ENCODE measurements around the gene GALNT10.

GRCh38 chr5:154205441-154206117, 15.0 kb downstream of the GALNT10 start:
- TF ChIP-seq, protein P1, sequence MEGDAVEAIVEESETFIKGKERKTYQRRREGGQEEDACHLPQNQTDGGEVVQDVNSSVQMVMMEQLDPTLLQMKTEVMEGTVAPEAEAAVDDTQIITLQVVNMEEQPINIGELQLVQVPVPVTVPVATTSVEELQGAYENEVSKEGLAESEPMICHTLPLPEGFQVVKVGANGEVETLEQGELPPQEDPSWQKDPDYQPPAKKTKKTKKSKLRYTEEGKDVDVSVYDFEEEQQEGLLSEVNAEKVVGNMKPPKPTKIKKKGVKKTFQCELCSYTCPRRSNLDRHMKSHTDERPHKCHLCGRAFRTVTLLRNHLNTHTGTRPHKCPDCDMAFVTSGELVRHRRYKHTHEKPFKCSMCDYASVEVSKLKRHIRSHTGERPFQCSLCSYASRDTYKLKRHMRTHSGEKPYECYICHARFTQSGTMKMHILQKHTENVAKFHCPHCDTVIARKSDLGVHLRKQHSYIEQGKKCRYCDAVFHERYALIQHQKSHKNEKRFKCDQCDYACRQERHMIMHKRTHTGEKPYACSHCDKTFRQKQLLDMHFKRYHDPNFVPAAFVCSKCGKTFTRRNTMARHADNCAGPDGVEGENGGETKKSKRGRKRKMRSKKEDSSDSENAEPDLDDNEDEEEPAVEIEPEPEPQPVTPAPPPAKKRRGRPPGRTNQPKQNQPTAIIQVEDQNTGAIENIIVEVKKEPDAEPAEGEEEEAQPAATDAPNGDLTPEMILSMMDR (IDR thresholded peaks at IDR 0.05): no peak
- TF ChIP-seq POLR2AphosphoS5 (IDR thresholded peaks at IDR 0.05): no peak

All from suprapubic skin (tissue), 3 donors.